Omental fat pad (tissue), 4 donors: ENCODE results near the gene SORCS2. TPM values are rescaled to one million over a fixed set of nuclear protein-coding genes. Genes with fewer than 3 reads are reported as not detected.

Experiments
- ATAC-seq: fragments of 150-250 bp; one replicate; pipeline ENCODE4 v1.9.1; 2016; ENCODE audit warnings: mild to moderate bottlenecking, moderate library complexity; ENCODE audit not compliant: low FRiP score
- DNase-seq: peaks from one replicate; pipeline ENCODE4 v3.0.0-alpha.2; 2019; ENCODE audit warnings: low spot score
- CTCF ChIP-seq, 3 donors: fragments of 450-650 bp; IDR thresholded peaks; one replicate each; pipeline ENCODE4 v1.5.1; 2016 to 2017; ENCODE audit warnings: antibody characterized with exemption in 3 of 3, mild to moderate bottlenecking in 3 of 3, moderate library complexity in 2 of 3
- total RNA-seq, 4 donors: library from RNA; depleted of rRNA; stranded (reverse); fragments of >200 nt; gene quantifications; one replicate each; pipeline ENCODE4 v1.1.0, GENCODE V29; 2016

Gene SORCS2
- total RNA-seq, 4 donors from 2014 or later: 0.63 to 4.6 (median 1.2) TPM

GRCh38 chr4:7683126-7683703 lies 490.9 kb downstream of the SORCS2 start:
- DNase-seq: no peak
- no peak for TF ChIP-seq CTCF (IDR thresholded peaks at IDR 0.05)
- ATAC-seq: no peak

GRCh38 chr4:7684294-7684693 lies 492.0 kb downstream of the SORCS2 start:
- DNase-seq (no peak), ATAC-seq (no peak)
- TF ChIP-seq CTCF (IDR thresholded peaks at IDR 0.05): no peak

GRCh38 chr4:7686070-7686870 lies 493.9 kb downstream of the SORCS2 start:
- DNase-seq (no peak), ATAC-seq (no peak)
- no peak for TF ChIP-seq CTCF (IDR thresholded peaks at IDR 0.05)

GRCh38 chr4:7687006-7687405 lies 494.7 kb downstream of the SORCS2 start:
- no peak for ATAC-seq
- no peak for TF ChIP-seq CTCF (IDR thresholded peaks at IDR 0.05)
- no peak for DNase-seq

GRCh38 chr4:7687796-7688195 lies 495.5 kb downstream of the SORCS2 start:
- TF ChIP-seq CTCF (IDR thresholded peaks at IDR 0.05): no peak
- ATAC-seq: no peak
- DNase-seq: no peak

- DNase-seq: no peak
These were observed 497.7 kb downstream of the SORCS2 start for GRCh38 chr4:7689773-7690693.

More at GRCh38 chr4:7689773-7690693, 497.7 kb downstream of the SORCS2 start:
- no peak for ATAC-seq
- no peak for TF ChIP-seq CTCF (IDR thresholded peaks at IDR 0.05)
